ENCODE measurements around the gene WDR33. TPM values are rescaled to one million over a fixed set of nuclear protein-coding genes. Genes with fewer than 3 reads are reported as not detected.

WDR33 gene
- total and polyA plus RNA-seq, 9 of the 15 experiments (the other 6 are each of a cell fraction or from before 2014, with no cell fraction given): 24.2 to 57.4 (median 38.4) TPM

- Histone ChIP-seq H3K4me2 (ENCODE audit: insufficient read depth, low read length) (no peak overlapping the region), H2AFZ (ENCODE audit: low read depth, low read length) (no peak overlapping the region), H4K20me1 (replicated peaks; ENCODE audit: control insufficient read depth, insufficient read depth, low read length) (peaks cover 9% of the 10 kb centered on the region; the same call in 1 of the 2 replicates), H3K9me3 (replicated peaks; ENCODE audit: control insufficient read depth, insufficient read depth, low read depth, low read length) (no peaks in the 10 kb centered on the region), H3K27ac (ENCODE audit: extremely low read depth, low read depth, low read length) (no peak overlapping the region), H3K27me3 (ENCODE audit: control insufficient read depth in 2 of 2, insufficient read depth in 2 of 2, low read length in 2 of 2) (no peaks in the 10 kb centered on the region), H3K4me1 (replicated peaks in 1 of 2; ENCODE audit: control insufficient read depth in 2 of 2, insufficient read depth in 2 of 2, low read length in 2 of 2) (peaks cover 0 to 6% of the 10 kb centered on the region in 2 experiments; a peak in 2 of 5 replicates), H3K36me3 (ENCODE audit: control insufficient read depth, insufficient read depth, low read length) (peaks cover 45% of the 10 kb centered on the region), H3K79me2 (ENCODE audit: control insufficient read depth, insufficient read depth, low read length) (peaks cover 97% of the 10 kb centered on the region), H3K9me1 (ENCODE audit: control insufficient read depth, insufficient read depth, low read length) (no peaks in the 10 kb centered on the region), H3K4me3 (no peak overlapping the region), H3K9ac (ENCODE audit: insufficient read depth in 1 of 2, low read depth in 2 of 2, low read length in 2 of 2) (no peak overlapping the region)
- intact Hi-C loops (cut with micrococcal nuclease): no loop called here
- peak; percentile 38; the same call in 2 of the 3 replicates for ATAC-seq
- CTCF ChIA-PET (ENCODE audit: low intra/inter-chr PET ratio): no interaction called here
- in situ Hi-C loops (cut with MboI): no loop called here
- WGBS (ENCODE audit: insufficient coverage, low coverage, missing lambda C conversion rate): 78% methylated on average over 2 of the region's 2 CpGs
- BruUV-seq (replicated peaks): TSS peak; percentile 28
- POLR2A ChIA-PET: interaction anchor here (0.6 to 2.4 kb wide), 3 partner anchors 10 to 14 kb away, joined by 3 to 6 read pairs (median 3); no protein-coding TSS in a partner anchor
- no peak for DNase-seq (ENCODE audit: extremely low read depth in 1 of 4, low spot score in 3 of 4)
- no peak for TF ChIP-seq ZNF280A (IDR thresholded peaks at IDR 0.05; ENCODE audit: low read depth, partially characterized antibody)
- no peak for TF ChIP-seq ATF3 (IDR thresholded peaks at IDR 0.05)
- TF ChIP-seq ATF3 (CRISPR knock-in tag; conservative IDR thresholded peaks at IDR 0.05): no peak
- no peak for TF ChIP-seq NFXL1 (CRISPR knock-in tag; IDR thresholded peaks at IDR 0.05)
- TF ChIP-seq ZNF224 (CRISPR knock-in tag; IDR thresholded peaks at IDR 0.05): no peak
- TF ChIP-seq CBFB (CRISPR knock-in tag; IDR thresholded peaks at IDR 0.05): no peak
- TF ChIP-seq PATZ1 (CRISPR knock-in tag; IDR thresholded peaks at IDR 0.05; ENCODE audit: borderline replicate concordance): no peak
- TF ChIP-seq ZNF79 (CRISPR knock-in tag; IDR thresholded peaks at IDR 0.05; ENCODE audit: low read depth): no peak
- TF ChIP-seq SAP30 (IDR thresholded peaks at IDR 0.05; ENCODE audit: borderline replicate concordance, insufficient read depth, low read depth, low read length, poor library complexity, severe bottlenecking): no peak
- TF ChIP-seq CEBPB (tag; IDR thresholded peaks at IDR 0.05): no peak
- TF ChIP-seq TFAM (CRISPR knock-in tag; conservative IDR thresholded peaks at IDR 0.05): no peak
- TF ChIP-seq FOXK2 (conservative IDR thresholded peaks at IDR 0.05 in 1 of 2, IDR thresholded peaks at IDR 0.05 in 1 of 2; ENCODE audit: low read depth in 2 of 2): no peak
- no peak for TF ChIP-seq ID3 (CRISPR knock-in tag; IDR thresholded peaks at IDR 0.05)
- no peak for TF ChIP-seq ID3 (tag; IDR thresholded peaks at IDR 0.05)
- no peak for TF ChIP-seq ZKSCAN1 (IDR thresholded peaks at IDR 0.05; ENCODE audit: low read depth, low read length)
- no peak for TF ChIP-seq NFIC (IDR thresholded peaks at IDR 0.05)
- no peak for TF ChIP-seq ZZZ3 (IDR thresholded peaks at IDR 0.05)
- no peak for FAIRE-seq
Measured at GRCh38 chr2:127796389-127796788, 14.6 kb downstream of the WDR33 start.
